K562 (cell line): Measurements from ENCODE around the gene RTL10.

Source experiments
- CEBPG ChIP-seq, 3 experiments: fragments of 200-800 bp in 1 of 3; sonication (Bioruptor generic) in 1 of 3; sonication (generic) in 1 of 3; formaldehyde crosslinking in 1 of 3; IDR thresholded peaks in 2 of 3; conservative IDR thresholded peaks in 1 of 3; 2 replicates each; pipeline versions ENCODE4 v1.6.1 to v1.8.0; 2016 to 2022; ENCODE audit warnings: missing compliant biosample characterization in 2 of 3, missing genetic modification characterization in 2 of 3, mild to moderate bottlenecking in 1 of 3, missing genetic modification reagents in 1 of 3
- HCFC1 ChIP-seq: IDR thresholded peaks from 2 replicates; pipeline ENCODE4 v1.6.1; 2012; ENCODE audit warnings: low read depth, low read length, improper control_type of control experiment
- MYBL2 ChIP-seq, 2 experiments: fragments of 450-650 bp in 1 of 2; sonication (generic) in 1 of 2; formaldehyde crosslinking in 1 of 2; IDR thresholded peaks; 2 replicates each; pipeline versions ENCODE4 v1.6.1 to v1.8.1; 2017 to 2022; ENCODE audit warnings: borderline replicate concordance in 1 of 2, inconsistent platforms in 1 of 2, low read depth in 1 of 2, mild to moderate bottlenecking in 1 of 2, missing genetic modification reagents in 1 of 2, moderate library complexity in 1 of 2
- SRSF9 ChIP-seq: fragments of 200-400 bp; formaldehyde crosslinking; IDR thresholded peaks from 2 replicates; pipeline ENCODE4 v1.6.1; 2017; ENCODE audit warnings: low read depth, low read length, borderline replicate concordance
- TCFL5 ChIP-seq: fragments of 250-450 bp; sonication (Bioruptor Pico); conservative IDR thresholded peaks from 2 replicates; pipeline ENCODE4 v1.6.1; 2021; ENCODE audit warnings: mild to moderate bottlenecking, moderate library complexity, matching md5 sums
- ZNF584 ChIP-seq: fragments of 200-800 bp; sonication (Bioruptor generic); IDR thresholded peaks from 2 replicates; pipeline ENCODE4 v1.6.1; 2016; ENCODE audit warnings: low read depth, mild to moderate bottlenecking, missing genetic modification characterization, missing compliant biosample characterization
- TF ChIP-seq, protein P1 (sequence below): sonication (generic); formaldehyde crosslinking; IDR thresholded peaks from 2 replicates; pipeline ENCODE4 v1.8.0; 2023; ENCODE audit warnings: missing genetic modification reagents, mild to moderate bottlenecking, borderline replicate concordance
- TF ChIP-seq, protein P2 (sequence below): fragments of 450-650 bp; IDR thresholded peaks from 2 replicates; pipeline ENCODE4 v1.6.1; 2018; ENCODE audit not compliant: partially characterized antibody

DNA sequence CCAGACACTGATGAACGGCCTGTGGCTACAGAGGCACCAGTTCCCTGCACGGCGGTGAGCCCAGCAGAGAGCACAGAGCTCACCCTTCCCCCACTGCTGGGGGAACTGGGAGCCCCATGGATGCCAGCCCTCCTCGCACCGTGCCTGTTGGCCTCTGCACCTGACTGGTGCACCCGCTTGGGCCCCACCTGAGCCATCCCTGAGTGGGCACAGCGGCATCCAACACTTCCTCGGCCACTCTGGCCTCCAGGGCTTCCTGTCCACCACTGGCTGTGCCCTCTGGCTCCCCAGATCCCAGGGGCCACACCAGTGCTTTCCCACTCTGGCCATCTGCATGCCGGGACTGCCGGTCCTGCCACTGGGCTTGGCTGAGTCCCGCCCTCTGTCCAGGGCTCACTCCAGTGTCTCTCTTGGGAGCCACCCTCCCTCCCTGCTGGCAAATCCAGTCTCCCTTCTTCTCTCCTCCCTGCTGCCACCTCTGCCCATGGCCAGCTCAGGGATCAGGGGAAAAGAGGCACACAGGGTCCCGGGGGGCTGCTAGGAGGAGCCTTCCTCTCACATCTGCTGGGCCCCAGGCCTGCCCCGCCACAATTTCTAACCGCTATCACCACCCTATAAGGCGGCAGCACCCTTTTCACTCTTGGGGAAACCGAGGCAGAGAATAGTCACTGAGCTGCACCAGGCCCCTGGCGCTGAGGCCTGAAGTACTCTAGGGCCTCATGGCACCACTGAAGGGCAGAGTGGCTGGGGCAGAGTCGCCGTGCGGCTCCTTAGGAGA is 33.0 kb downstream of the RTL10 start:
- no peak for TF ChIP-seq TCFL5 (CRISPR knock-in tag)
- TF ChIP-seq SRSF9, result no peak
- no peak for TF ChIP-seq MYBL2 (IDR thresholded peaks at IDR 0.05; ENCODE audit: low read depth)
- TF ChIP-seq MYBL2 (CRISPR knock-in tag; IDR thresholded peaks at IDR 0.05; ENCODE audit: borderline replicate concordance), result no peak
- TF ChIP-seq, protein P1, sequence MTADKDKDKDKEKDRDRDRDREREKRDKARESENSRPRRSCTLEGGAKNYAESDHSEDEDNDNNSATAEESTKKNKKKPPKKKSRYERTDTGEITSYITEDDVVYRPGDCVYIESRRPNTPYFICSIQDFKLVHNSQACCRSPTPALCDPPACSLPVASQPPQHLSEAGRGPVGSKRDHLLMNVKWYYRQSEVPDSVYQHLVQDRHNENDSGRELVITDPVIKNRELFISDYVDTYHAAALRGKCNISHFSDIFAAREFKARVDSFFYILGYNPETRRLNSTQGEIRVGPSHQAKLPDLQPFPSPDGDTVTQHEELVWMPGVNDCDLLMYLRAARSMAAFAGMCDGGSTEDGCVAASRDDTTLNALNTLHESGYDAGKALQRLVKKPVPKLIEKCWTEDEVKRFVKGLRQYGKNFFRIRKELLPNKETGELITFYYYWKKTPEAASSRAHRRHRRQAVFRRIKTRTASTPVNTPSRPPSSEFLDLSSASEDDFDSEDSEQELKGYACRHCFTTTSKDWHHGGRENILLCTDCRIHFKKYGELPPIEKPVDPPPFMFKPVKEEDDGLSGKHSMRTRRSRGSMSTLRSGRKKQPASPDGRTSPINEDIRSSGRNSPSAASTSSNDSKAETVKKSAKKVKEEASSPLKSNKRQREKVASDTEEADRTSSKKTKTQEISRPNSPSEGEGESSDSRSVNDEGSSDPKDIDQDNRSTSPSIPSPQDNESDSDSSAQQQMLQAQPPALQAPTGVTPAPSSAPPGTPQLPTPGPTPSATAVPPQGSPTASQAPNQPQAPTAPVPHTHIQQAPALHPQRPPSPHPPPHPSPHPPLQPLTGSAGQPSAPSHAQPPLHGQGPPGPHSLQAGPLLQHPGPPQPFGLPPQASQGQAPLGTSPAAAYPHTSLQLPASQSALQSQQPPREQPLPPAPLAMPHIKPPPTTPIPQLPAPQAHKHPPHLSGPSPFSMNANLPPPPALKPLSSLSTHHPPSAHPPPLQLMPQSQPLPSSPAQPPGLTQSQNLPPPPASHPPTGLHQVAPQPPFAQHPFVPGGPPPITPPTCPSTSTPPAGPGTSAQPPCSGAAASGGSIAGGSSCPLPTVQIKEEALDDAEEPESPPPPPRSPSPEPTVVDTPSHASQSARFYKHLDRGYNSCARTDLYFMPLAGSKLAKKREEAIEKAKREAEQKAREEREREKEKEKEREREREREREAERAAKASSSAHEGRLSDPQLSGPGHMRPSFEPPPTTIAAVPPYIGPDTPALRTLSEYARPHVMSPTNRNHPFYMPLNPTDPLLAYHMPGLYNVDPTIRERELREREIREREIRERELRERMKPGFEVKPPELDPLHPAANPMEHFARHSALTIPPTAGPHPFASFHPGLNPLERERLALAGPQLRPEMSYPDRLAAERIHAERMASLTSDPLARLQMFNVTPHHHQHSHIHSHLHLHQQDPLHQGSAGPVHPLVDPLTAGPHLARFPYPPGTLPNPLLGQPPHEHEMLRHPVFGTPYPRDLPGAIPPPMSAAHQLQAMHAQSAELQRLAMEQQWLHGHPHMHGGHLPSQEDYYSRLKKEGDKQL, result no peak
- TF ChIP-seq ZNF584 (CRISPR knock-in tag), result no peak
- TF ChIP-seq, protein P2, sequence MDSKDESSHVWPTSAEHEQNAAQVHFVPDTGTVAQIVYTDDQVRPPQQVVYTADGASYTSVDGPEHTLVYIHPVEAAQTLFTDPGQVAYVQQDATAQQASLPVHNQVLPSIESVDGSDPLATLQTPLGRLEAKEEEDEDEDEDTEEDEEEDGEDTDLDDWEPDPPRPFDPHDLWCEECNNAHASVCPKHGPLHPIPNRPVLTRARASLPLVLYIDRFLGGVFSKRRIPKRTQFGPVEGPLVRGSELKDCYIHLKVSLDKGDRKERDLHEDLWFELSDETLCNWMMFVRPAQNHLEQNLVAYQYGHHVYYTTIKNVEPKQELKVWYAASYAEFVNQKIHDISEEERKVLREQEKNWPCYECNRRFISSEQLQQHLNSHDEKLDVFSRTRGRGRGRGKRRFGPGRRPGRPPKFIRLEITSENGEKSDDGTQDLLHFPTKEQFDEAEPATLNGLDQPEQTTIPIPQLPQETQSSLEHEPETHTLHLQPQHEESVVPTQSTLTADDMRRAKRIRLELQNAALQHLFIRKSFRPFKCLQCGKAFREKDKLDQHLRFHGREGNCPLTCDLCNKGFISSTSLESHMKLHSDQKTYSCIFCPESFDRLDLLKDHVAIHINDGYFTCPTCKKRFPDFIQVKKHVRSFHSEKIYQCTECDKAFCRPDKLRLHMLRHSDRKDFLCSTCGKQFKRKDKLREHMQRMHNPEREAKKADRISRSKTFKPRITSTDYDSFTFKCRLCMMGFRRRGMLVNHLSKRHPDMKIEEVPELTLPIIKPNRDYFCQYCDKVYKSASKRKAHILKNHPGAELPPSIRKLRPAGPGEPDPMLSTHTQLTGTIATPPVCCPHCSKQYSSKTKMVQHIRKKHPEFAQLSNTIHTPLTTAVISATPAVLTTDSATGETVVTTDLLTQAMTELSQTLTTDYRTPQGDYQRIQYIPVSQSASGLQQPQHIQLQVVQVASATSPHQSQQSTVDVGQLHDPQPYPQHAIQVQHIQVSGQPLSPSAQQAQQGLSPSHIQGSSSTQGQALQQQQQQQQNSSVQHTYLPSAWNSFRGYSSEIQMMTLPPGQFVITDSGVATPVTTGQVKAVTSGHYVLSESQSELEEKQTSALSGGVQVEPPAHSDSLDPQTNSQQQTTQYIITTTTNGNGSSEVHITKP, result no peak
- no peak for TF ChIP-seq CEBPG (CRISPR knock-in tag; IDR thresholded peaks at IDR 0.05)
- TF ChIP-seq CEBPG (tag; conservative IDR thresholded peaks at IDR 0.05 in 1 of 2, IDR thresholded peaks at IDR 0.05 in 1 of 2), result no peak
- TF ChIP-seq HCFC1, result no peak
